Skeletal muscle satellite cell (primary cell): ENCODE results near the gene KLHL29.

Experiments
- H3K27me3 ChIP-seq: 2 replicates; pipeline ENCODE4 v1.7.0; 2013; ENCODE audit warnings: low read length; ENCODE audit not compliant: control insufficient read depth, insufficient read depth
- H3K36me3 ChIP-seq: 2 replicates; pipeline ENCODE4 v1.7.0; 2013; ENCODE audit warnings: mild to moderate bottlenecking, control low read depth, low read length; ENCODE audit not compliant: insufficient read depth
- H3K4me1 ChIP-seq: 2 replicates; pipeline ENCODE4 v1.7.0; 2013; ENCODE audit warnings: low read length; ENCODE audit not compliant: control insufficient read depth, insufficient read depth
- H3K4me2 ChIP-seq: 2 replicates; pipeline ENCODE4 v1.7.0; 2013; ENCODE audit warnings: mild to moderate bottlenecking, low read length
- H3K4me3 ChIP-seq: 2 replicates; pipeline ENCODE4 v1.7.0; 2013; ENCODE audit warnings: low read length
- H3K9ac ChIP-seq: 2 replicates; pipeline ENCODE4 v1.7.0; 2013; ENCODE audit warnings: mild to moderate bottlenecking, low read depth, low read length, moderate library complexity
- H3K9me3 ChIP-seq: replicated peaks from 2 replicates; pipeline ENCODE4 v1.7.0; 2013; ENCODE audit warnings: mild to moderate bottlenecking, control low read depth, low read length

Gene KLHL29

GRCh38 chr2:23691106-23691470 lies 306.1 kb downstream of the KLHL29 start:
- peaks cover 25% of the 10 kb centered on the region for H3K36me3 ChIP-seq

GRCh38 chr2:23691565-23691964 lies 306.6 kb downstream of the KLHL29 start:
- Histone ChIP-seq H3K27me3 (no peaks in the 10 kb centered on the region), H3K4me3 (no peak overlapping the region), H3K36me3 (peaks cover 29% of the 10 kb centered on the region)

More at GRCh38 chr2:23691106-23691470, 306.1 kb downstream of the KLHL29 start:
- no peak overlapping the region for H3K4me3 ChIP-seq
- no peaks in the 10 kb centered on the region for H3K9me3 ChIP-seq
- H3K9ac ChIP-seq = no peak overlapping the region
- H3K4me1 ChIP-seq = no peaks in the 10 kb centered on the region
- no peak overlapping the region for H3K4me2 ChIP-seq
- H3K27me3 ChIP-seq = no peaks in the 10 kb centered on the region

GRCh38 chr2:23692263-23692662 lies 307.3 kb downstream of the KLHL29 start:
- Histone ChIP-seq H3K9ac (no peak overlapping the region), H3K27me3 (no peaks in the 10 kb centered on the region), H3K36me3 (peaks cover 31% of the 10 kb centered on the region), H3K4me3 (no peak overlapping the region), H3K9me3 (no peaks in the 10 kb centered on the region), H3K4me2 (no peak overlapping the region), H3K4me1 (no peaks in the 10 kb centered on the region)

More at GRCh38 chr2:23691565-23691964, 306.6 kb downstream of the KLHL29 start:
- H3K4me1 ChIP-seq = no peaks in the 10 kb centered on the region
- no peak overlapping the region for H3K4me2 ChIP-seq
- H3K9me3 ChIP-seq = no peaks in the 10 kb centered on the region
- H3K9ac ChIP-seq = no peak overlapping the region

GRCh38 chr2:23692851-23693605 lies 308.0 kb downstream of the KLHL29 start:
- no peak overlapping the region for H3K9ac ChIP-seq
- no peaks in the 10 kb centered on the region for H3K9me3 ChIP-seq
- H3K4me3 ChIP-seq = no peak overlapping the region
- no peaks in the 10 kb centered on the region for H3K27me3 ChIP-seq
- no peak overlapping the region for H3K4me2 ChIP-seq
- H3K36me3 ChIP-seq = peaks cover 31% of the 10 kb centered on the region
- no peaks in the 10 kb centered on the region for H3K4me1 ChIP-seq

- Histone ChIP-seq H3K4me2 (no peak overlapping the region), H3K36me3 (peaks cover 32% of the 10 kb centered on the region), H3K9me3 (no peaks in the 10 kb centered on the region), H3K27me3 (no peaks in the 10 kb centered on the region), H3K4me3 (no peak overlapping the region), H3K4me1 (no peaks in the 10 kb centered on the region), H3K9ac (no peak overlapping the region)
Observed at GRCh38 chr2:23693606-23693951, 308.6 kb downstream of the KLHL29 start.

GRCh38 chr2:23694058-23695045 lies 309.4 kb downstream of the KLHL29 start:
- no peak overlapping the region for H3K4me2 ChIP-seq
- H3K9ac ChIP-seq = no peak overlapping the region
- no peaks in the 10 kb centered on the region for H3K27me3 ChIP-seq
- H3K4me3 ChIP-seq = no peak overlapping the region
- peaks cover 40% of the 10 kb centered on the region for H3K36me3 ChIP-seq
- no peaks in the 10 kb centered on the region for H3K9me3 ChIP-seq
- H3K4me1 ChIP-seq = no peaks in the 10 kb centered on the region

- Histone ChIP-seq H3K36me3 (peaks cover 46% of the 10 kb centered on the region), H3K9ac (no peak overlapping the region), H3K4me1 (no peaks in the 10 kb centered on the region), H3K4me3 (no peak overlapping the region), H3K9me3 (no peaks in the 10 kb centered on the region), H3K27me3 (no peaks in the 10 kb centered on the region), H3K4me2 (no peak overlapping the region)
Observed at GRCh38 chr2:23695214-23695889, 310.4 kb downstream of the KLHL29 start.

- H3K9ac ChIP-seq = no peak overlapping the region
- no peaks in the 10 kb centered on the region for H3K27me3 ChIP-seq
- H3K4me1 ChIP-seq = no peaks in the 10 kb centered on the region
- peaks cover 49% of the 10 kb centered on the region for H3K36me3 ChIP-seq
- no peaks in the 10 kb centered on the region for H3K9me3 ChIP-seq
- H3K4me3 ChIP-seq = no peak overlapping the region
- H3K4me2 ChIP-seq = no peak overlapping the region
Observed at GRCh38 chr2:23695890-23696751, 311.1 kb downstream of the KLHL29 start.

GRCh38 chr2:23696752-23697045 lies 311.7 kb downstream of the KLHL29 start:
- H3K4me1 ChIP-seq = no peaks in the 10 kb centered on the region
- peaks cover 46% of the 10 kb centered on the region for H3K36me3 ChIP-seq
- no peaks in the 10 kb centered on the region for H3K9me3 ChIP-seq

GRCh38 chr2:23697256-23698075 lies 312.5 kb downstream of the KLHL29 start:
- Histone ChIP-seq H3K9me3 (no peaks in the 10 kb centered on the region), H3K27me3 (no peaks in the 10 kb centered on the region), H3K4me2 (no peak overlapping the region), H3K9ac (no peak overlapping the region), H3K36me3 (peaks cover 41% of the 10 kb centered on the region), H3K4me1 (no peaks in the 10 kb centered on the region), H3K4me3 (no peak overlapping the region)

More at GRCh38 chr2:23696752-23697045, 311.7 kb downstream of the KLHL29 start:
- no peak overlapping the region for H3K4me2 ChIP-seq
- no peak overlapping the region for H3K9ac ChIP-seq
- H3K27me3 ChIP-seq = no peaks in the 10 kb centered on the region
- no peak overlapping the region for H3K4me3 ChIP-seq
